Urinary bladder (tissue), 4 donors: Measurements from ENCODE around the gene FEN1. TPM values are rescaled to one million over a fixed set of nuclear protein-coding genes. Genes with fewer than 3 reads are reported as not detected.

ENCODE experiments used
- DNase-seq: peaks from one replicate; pipeline ENCODE4 v3.0.0-alpha.2; 2015; ENCODE audit errors: extremely low spot score
- H3K27ac ChIP-seq: one replicate; pipeline ENCODE4 v1.5.1; 2013; ENCODE audit warnings: low read depth, mild to moderate bottlenecking, moderate library complexity
- H3K36me3 ChIP-seq: one replicate; pipeline ENCODE4 v1.6.1; 2013; ENCODE audit warnings: mild to moderate bottlenecking, moderate library complexity; ENCODE audit not compliant: insufficient read depth
- H3K4me1 ChIP-seq: one replicate; pipeline ENCODE4 v1.6.1; 2013; ENCODE audit warnings: mild to moderate bottlenecking, moderate library complexity; ENCODE audit not compliant: insufficient read depth
- H3K4me3 ChIP-seq: one replicate; pipeline ENCODE4 v1.5.1; 2013; ENCODE audit warnings: low read depth, low read length
- WGBS: extraction: QIAGEN DNeasy Blood & Tissue Kit; methylation state at CpG from one replicate; pipeline ENCODE4 v1.1.7; 2013; 5-methylcytosine and 5-hydroxymethylcytosine counted together
- polyA plus RNA-seq: library from polyadenylated mRNA; stranded (reverse); fragments of 200-250 nt; gene quantifications from one replicate; pipeline ENCODE4 v1.2.3, GENCODE V29; 2013
- total RNA-seq: library from RNA; depleted of rRNA; stranded (reverse); fragments of >200 nt; gene quantifications from one replicate; pipeline ENCODE4 v1.2.3, GENCODE V29; 2014
- donor health status: healthy with polysubstance abuse.
- donor health status: healthy.

FEN1 gene
- total and polyA plus RNA-seq, 2 donors = 9.6 to 13.1 TPM

- H3K36me3 ChIP-seq = no peaks in the 10 kb centered on the region
- no peaks in the 10 kb centered on the region for H3K4me1 ChIP-seq
- WGBS = 2% methylated on average over 90 of the region's 93 CpGs
- H3K27ac ChIP-seq = no peak within 1 kb of the TSS
- DNase-seq = no peak
- H3K4me3 ChIP-seq = peak within 1 kb of the TSS; percentile 41
Measured at GRCh38 chr11:61752117-61752924, 40.4 kb upstream of the FEN1 start, which contains the start of gene MYRF. Gene MYRF, plus strand, starts transcription at chr11:61752636. Its CDS starts 109 bp downstream, at chr11:61752745.

GRCh38 chr11:61752925-61753521, 39.7 kb upstream of the FEN1 start:
- WGBS = 26% methylated on average over 17 of the region's 17 CpGs
- Histone ChIP-seq H3K4me3 (peak overlapping the region; percentile 41), H3K36me3 (no peaks in the 10 kb centered on the region), H3K4me1 (no peaks in the 10 kb centered on the region), H3K27ac (no peak overlapping the region)
- DNase-seq = no peak

GRCh38 chr11:61753672-61754071, 39.0 kb upstream of the FEN1 start:
- no peaks in the 10 kb centered on the region for H3K36me3 ChIP-seq
- no peak for DNase-seq
- H3K27ac ChIP-seq = no peak overlapping the region
- H3K4me3 ChIP-seq = no peak overlapping the region
- H3K4me1 ChIP-seq = no peaks in the 10 kb centered on the region
- 73% methylated on average over 5 of the region's 5 CpGs for WGBS

DNA sequence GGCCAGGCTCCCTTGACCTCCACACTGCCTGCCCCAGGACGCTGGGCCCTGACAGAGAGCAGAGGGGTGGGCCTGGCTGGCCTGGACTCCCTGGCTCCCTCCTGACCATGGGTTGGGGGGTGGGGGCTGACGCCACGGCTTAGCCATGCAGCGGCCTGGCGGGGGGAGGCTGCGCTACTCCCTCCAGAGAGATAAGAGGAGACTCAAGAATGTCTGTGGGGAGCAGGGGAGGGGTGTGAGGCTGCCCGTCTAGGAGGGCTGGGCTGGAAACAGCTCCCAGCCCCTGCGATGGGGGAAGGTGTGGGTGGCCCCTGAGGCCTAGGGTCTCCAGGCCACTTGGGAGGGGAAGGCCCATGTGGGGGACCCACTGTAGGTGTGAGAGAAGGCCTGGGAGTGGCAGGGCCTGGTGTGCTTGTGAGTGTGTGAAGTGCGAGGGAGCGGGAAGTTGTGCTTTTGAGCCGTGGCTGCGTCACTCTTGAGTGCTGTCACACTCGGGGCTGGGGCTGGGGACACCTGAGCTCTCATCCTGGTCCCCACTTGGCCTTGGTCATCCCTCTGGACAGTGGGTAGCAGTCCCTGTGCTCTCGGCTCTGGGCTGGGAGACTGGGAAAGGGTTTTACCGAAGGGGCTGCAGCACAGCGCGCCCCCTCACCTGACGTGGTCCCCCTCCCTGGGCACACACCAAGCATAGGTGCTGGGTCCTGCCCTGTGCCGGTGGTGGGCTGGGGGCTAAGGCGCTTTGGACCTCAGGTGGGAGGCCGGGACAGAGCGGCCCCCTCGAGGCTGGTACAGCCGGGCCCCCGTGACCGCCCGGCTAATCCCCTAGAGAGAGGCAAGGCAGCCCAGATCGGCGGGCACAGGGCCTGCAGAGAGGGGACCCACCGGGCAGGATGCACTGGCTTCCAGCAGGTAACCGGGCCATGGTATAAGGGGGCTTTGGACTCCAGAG, 37.9 kb upstream of the FEN1 start:
- H3K4me1 ChIP-seq = no peaks in the 10 kb centered on the region
- DNase-seq = no peak
- 65% methylated on average over 31 of the region's 31 CpGs for WGBS
- no peaks in the 10 kb centered on the region for H3K36me3 ChIP-seq
- H3K27ac ChIP-seq = no peak overlapping the region
- H3K4me3 ChIP-seq = no peak overlapping the region

GRCh38 chr11:61756147-61756451, 36.6 kb upstream of the FEN1 start:
- no peak overlapping the region for H3K27ac ChIP-seq
- H3K4me1 ChIP-seq = no peaks in the 10 kb centered on the region
- no peak overlapping the region for H3K4me3 ChIP-seq
- 76% methylated on average over 4 of the region's 4 CpGs for whole genome bisulfite sequencing
- H3K36me3 ChIP-seq = no peaks in the 10 kb centered on the region
- no peak for DNase-seq

DNA sequence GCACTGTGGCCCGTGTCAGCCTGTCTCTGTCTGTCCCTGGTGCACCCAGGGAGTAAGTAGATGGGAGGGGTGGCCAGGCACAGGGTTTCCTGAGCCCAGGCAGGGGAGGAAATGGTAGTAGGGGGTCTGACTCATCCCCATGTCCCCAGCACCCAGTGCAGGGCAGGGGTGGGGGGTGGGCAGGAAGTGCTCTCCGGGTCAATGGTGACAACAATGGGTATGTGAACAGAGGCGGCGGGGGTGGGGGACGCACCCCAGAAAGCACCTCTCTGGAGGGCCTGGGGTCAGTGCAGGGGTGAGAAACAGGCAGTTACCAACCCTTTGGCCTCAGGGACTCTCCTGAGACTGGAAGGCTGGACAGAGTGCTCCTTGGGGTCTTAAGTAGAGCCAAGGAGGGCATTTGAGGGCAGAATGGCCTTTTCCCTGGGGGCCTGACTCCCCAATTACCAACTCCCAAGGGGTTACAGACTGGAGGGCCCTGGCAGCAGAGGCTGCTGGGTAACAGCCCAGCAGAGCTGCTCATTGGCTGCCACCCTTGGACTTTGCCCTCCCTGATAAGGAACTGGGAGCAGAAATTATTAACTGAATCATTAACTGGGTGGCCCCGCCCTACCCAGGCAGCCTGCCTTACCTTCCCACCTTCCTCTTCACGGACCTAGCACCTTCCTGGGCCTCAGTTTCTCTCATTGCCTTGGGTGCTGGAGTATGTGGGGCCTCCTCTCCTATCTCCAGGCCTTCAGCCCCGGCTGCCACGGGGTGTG, 36.1 kb upstream of the FEN1 start:
- Histone ChIP-seq H3K4me1 (no peaks in the 10 kb centered on the region), H3K36me3 (no peaks in the 10 kb centered on the region), H3K4me3 (no peak overlapping the region), H3K27ac (no peak overlapping the region)
- no peak for DNase-seq
- 74% methylated on average over 9 of the region's 9 CpGs for WGBS

GRCh38 chr11:61757213-61757862, 35.4 kb upstream of the FEN1 start:
- WGBS = 76% methylated on average over 15 of the region's 15 CpGs
- Histone ChIP-seq H3K4me1 (no peaks in the 10 kb centered on the region), H3K27ac (no peak overlapping the region), H3K4me3 (no peak overlapping the region), H3K36me3 (no peaks in the 10 kb centered on the region)
- DNase-seq = no peak

DNA sequence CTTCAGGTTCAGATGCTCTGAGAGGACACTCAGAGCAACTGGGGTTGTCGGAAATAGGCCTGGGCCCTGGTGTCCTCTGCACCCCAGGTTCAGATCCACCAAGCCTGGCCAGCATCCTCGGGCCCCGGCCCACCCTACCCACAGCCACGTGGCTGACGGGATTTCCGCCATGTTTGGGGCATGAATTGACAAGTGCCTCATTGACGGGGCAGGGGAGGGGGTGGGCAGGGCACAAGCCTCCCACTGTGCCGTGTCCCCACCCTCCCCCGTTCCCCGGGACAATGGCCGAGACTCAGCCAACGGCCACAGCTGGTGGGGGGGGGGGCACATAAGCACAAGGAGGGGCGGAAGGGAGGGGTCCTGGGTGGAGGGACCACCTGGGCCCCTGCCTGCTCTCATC, 31.8 kb upstream of the FEN1 start:
- no peak overlapping the region for H3K27ac ChIP-seq
- no peak for DNase-seq
- 77% methylated on average over 13 of the region's 13 CpGs for WGBS
- H3K4me3 ChIP-seq = no peak overlapping the region
- H3K36me3 ChIP-seq = no peaks in the 10 kb centered on the region
- H3K4me1 ChIP-seq = no peaks in the 10 kb centered on the region

DNA sequence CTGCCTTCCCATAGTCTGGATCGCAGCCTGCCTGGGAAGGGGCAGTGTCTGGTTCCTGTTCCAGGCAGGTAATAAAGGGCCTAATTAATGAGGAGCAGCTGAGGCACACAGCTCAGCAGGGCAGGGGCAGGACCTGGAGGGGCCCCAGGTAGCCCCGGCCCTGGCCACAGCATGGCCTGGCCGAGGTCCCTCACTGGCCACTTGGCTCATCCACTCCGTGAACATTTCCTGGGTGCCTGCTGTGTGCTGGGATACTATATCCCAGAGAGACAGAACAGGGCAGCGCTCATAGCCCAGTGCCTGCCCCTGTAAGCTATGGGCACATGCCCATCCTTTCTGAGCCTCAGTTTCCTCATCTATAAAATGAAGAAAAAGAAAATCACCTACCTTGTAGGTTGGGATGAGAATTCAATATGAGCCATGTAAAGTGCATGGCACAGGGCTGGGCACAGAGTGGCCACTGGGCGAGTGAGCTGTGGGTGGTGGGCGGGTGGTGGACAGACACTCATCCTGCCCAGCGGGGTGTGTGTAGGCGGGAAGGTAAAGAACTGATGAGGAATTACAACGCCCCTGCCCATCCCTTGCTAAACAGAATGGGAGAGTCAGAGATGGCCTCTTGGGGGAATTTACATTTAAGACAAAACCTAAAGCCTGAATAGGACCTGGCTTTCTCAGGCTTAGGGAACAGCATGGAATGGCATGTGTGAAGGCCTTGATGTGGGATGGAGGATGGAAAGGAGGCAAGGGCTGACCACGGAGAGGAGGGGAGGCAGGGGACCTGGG, 31.1 kb upstream of the FEN1 start:
- H3K27ac ChIP-seq = no peak overlapping the region
- H3K4me1 ChIP-seq = no peaks in the 10 kb centered on the region
- H3K36me3 ChIP-seq = no peaks in the 10 kb centered on the region
- no peak for DNase-seq
- no peak overlapping the region for H3K4me3 ChIP-seq
- 81% methylated on average over 11 of the region's 11 CpGs for WGBS

- no peak for DNase-seq
- no peaks in the 10 kb centered on the region for H3K36me3 ChIP-seq
- no peak overlapping the region for H3K27ac ChIP-seq
- no peak overlapping the region for H3K4me3 ChIP-seq
- 61% methylated on average over 10 of the region's 10 CpGs for WGBS
- no peaks in the 10 kb centered on the region for H3K4me1 ChIP-seq
Measured at GRCh38 chr11:61762223-61762615, 30.5 kb upstream of the FEN1 start.

DNA sequence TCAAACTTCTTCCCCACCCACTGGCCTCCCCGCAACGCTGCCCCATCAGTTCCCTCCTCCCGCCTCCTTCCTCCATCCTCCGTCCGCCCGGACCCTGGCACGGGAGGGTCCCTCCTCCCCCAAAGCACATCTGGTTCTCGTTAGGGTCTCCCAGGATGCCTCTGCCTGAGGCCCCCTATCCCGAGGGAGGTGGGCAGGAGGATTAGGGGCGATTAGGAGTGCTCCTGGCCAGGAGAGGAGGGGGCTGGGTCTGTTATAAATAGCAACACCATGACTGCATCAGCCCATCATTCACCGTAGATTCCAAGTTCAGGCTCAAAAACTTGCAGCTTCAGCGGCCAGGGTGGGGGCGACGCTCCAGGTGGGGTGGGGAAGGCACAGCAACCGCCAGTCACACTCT, 29.9 kb upstream of the FEN1 start:
- H3K27ac ChIP-seq = no peak overlapping the region
- DNase-seq = no peak

DNA sequence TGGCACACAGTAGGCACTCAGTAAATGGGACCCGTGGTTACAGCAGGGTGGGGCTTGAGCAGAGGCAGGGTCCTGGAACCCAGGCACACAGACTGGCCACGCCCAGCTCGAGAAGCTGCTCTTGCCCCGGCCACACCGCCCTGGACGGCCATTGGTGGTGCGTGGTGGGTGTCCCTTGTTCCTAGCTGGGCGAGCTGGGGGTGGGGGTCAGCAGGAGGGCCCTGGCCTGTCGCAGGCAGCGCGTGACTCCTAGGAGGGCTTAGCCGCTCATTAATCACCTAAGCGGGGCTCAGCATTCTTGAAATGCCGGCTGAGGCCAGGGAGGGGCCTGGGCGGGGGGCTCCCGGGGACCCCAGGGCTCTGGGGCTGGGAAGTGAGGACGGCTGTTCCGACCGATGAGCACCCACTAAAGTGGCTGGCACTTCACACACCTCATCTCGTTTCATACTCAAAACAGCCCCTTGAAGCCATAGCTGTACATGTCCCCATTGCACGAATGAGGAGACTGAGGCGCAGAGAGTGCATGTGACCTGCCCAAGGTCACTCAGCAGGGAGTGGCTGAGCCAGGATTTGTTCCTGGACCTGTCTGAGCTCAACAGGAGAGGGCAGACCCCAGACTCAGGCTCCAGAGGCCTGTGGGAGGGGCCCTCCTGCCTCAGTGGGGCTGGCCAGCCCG, 28.6 kb upstream of the FEN1 start:
- Histone ChIP-seq H3K4me3 (no peak overlapping the region), H3K36me3 (no peaks in the 10 kb centered on the region), H3K27ac (no peak overlapping the region), H3K4me1 (no peaks in the 10 kb centered on the region)
- no peak for DNase-seq
- 68% methylated on average over 23 of the region's 23 CpGs for WGBS

More for the DNA sequence above, 29.9 kb upstream of the FEN1 start:
- Histone ChIP-seq H3K4me1 (no peaks in the 10 kb centered on the region), H3K4me3 (no peak overlapping the region), H3K36me3 (no peaks in the 10 kb centered on the region)
- 18% methylated on average over 15 of the region's 15 CpGs for WGBS
